Erythroblast (primary cell): Measurements from ENCODE around the gene HPN.

ENCODE experiments used
- GATA1 ChIP-seq: IDR thresholded peaks from 2 replicates; pipeline ENCODE4 v1.6.1; 2011; ENCODE audit warnings: low read depth, mild to moderate bottlenecking, control low read depth, low read length, moderate library complexity
- POLR2A ChIP-seq: IDR thresholded peaks from 2 replicates; pipeline ENCODE4 v1.6.1; 2011; ENCODE audit warnings: mild to moderate bottlenecking, low read length

DNA sequence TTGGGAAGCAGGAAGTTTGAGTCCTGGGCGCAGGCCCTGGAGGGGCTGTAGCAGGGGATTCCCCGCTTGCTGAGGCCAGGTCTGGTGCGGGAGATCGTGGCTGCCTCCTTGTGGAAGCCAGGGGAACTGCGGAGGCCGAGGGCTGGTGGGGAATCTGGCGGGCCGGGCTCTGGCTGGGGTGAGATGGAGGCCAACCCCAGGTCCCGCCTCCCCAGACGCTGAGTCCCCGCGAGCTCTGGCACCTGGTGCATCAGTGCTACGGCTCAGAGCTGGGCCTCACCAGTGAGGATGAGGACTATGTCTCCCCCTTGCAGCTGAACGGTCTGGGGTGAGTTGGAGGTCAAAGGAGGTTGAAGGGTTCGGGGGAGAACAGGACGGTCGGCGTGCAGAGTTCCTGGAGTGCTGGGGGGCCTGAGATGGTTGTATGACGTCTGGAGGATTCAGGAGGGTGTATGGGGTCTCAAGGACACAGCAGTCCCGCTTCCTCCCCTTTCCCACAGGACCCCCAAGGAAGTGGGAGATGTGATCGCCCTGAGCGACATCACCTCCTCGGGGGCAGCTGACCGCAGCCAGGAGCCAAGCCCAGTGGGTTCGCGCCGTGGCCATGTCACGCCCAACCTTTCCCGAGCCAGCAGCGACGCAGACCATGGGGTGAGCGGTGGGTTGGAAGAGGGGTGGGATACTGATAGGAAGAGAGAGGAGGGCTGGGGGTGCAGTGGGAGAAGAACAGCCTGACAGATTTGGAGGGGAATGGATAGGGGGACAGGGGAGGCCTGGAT is 28.3 kb upstream of the HPN start:
- TF ChIP-seq POLR2A: no peak
- TF ChIP-seq GATA1: no peak
